Suprapubic skin (tissue), 4 donors: ENCODE data around the gene SMTNL2. TPM values are rescaled to one million over a fixed set of nuclear protein-coding genes. Genes with fewer than 3 reads are reported as not detected.

ENCODE experiments used
- DNase-seq, 2 donors: peaks; one replicate each; pipeline ENCODE4 v3.0.0-alpha.2; 2019; ENCODE audit warnings: low spot score in 2 of 2
- H3K27ac ChIP-seq: fragments of 200-600 bp; sonication (generic); one replicate; pipeline ENCODE4 v1.5.1; 2019
- H3K27me3 ChIP-seq: fragments of 200-600 bp; sonication (generic); one replicate; pipeline ENCODE4 v1.5.1; 2019
- H3K36me3 ChIP-seq: fragments of 200-600 bp; sonication (generic); one replicate; pipeline ENCODE4 v1.5.1; 2019
- H3K4me1 ChIP-seq: fragments of 200-600 bp; sonication (generic); one replicate; pipeline ENCODE4 v1.5.1; 2019
- H3K4me3 ChIP-seq: fragments of 200-600 bp; sonication (generic); one replicate; pipeline ENCODE4 v1.5.1; 2019; ENCODE audit warnings: mild to moderate bottlenecking
- H3K9me3 ChIP-seq: fragments of 200-600 bp; sonication (generic); one replicate; pipeline ENCODE4 v1.5.1; 2019
- CTCF ChIP-seq, 2 donors: fragments of 200-600 bp in 1 of 2; fragments of 450-650 bp in 1 of 2; sonication (generic) in 1 of 2; IDR thresholded peaks; one replicate each; pipeline ENCODE4 v1.5.1; 2016 to 2019; ENCODE audit warnings: antibody characterized with exemption in 2 of 2, mild to moderate bottlenecking in 1 of 2, moderate library complexity in 1 of 2
- EP300 ChIP-seq: sonication (generic); formaldehyde crosslinking; IDR thresholded peaks from one replicate; pipeline ENCODE4 v1.6.1; 2017; ENCODE audit warnings: antibody characterized with exemption
- POLR2A ChIP-seq, 2 donors: fragments of 450-650 bp; IDR thresholded peaks; one replicate each; pipeline ENCODE4 v1.6.1; 2017; ENCODE audit warnings: antibody characterized with exemption in 2 of 2, mild to moderate bottlenecking in 2 of 2, moderate library complexity in 2 of 2
- POLR2AphosphoS5 ChIP-seq, 3 donors: sonication (generic); formaldehyde crosslinking; IDR thresholded peaks; one replicate each; pipeline ENCODE4 v1.6.1; 2017; ENCODE audit warnings: antibody characterized with exemption in 3 of 3
- WGBS: methylation state at CpG from one replicate; pipeline ENCODE4 v1.1.5; 2018; 5-methylcytosine and 5-hydroxymethylcytosine counted together
- total RNA-seq, 4 donors: library from RNA; depleted of rRNA; stranded (reverse); fragments of >200 nt; gene quantifications; one replicate each; pipeline ENCODE4 v1.1.0, GENCODE V29; 2016

The SMTNL2 gene
- total RNA-seq, 4 donors from 2014 or later, result 0.64 to 1.3 (median 0.81) TPM; not detected in 1

- Histone ChIP-seq H3K36me3 (no peaks in the 10 kb centered on the region), H3K27me3 (peaks cover 49% of the 10 kb centered on the region), H3K4me3 (peak overlapping the region; percentile 60), H3K27ac (no peak overlapping the region), H3K9me3 (no peaks in the 10 kb centered on the region), H3K4me1 (peaks cover 17% of the 10 kb centered on the region)
- TF ChIP-seq EP300 (no peak), CTCF (IDR thresholded peaks at IDR 0.05) (no peak), POLR2A (IDR thresholded peaks at IDR 0.05) (no peak), POLR2AphosphoS5 (IDR thresholded peaks at IDR 0.05) (no peak)
- DNase-seq, result no peak
- 84% methylated on average over 7 of the region's 7 CpGs for WGBS
Observed at GRCh38 chr17:4585638-4585994, 1.3 kb downstream of the SMTNL2 start.

- TF ChIP-seq EP300 (no peak), POLR2A (IDR thresholded peaks at IDR 0.05) (no peak), POLR2AphosphoS5 (IDR thresholded peaks at IDR 0.05) (no peak), CTCF (IDR thresholded peaks at IDR 0.05) (no peak)
- no peaks in the 10 kb centered on the region for H3K9me3 ChIP-seq
- H3K4me3 ChIP-seq, result no peak overlapping the region
- H3K27ac ChIP-seq, result no peak overlapping the region
- 86% methylated on average over 9 of the region's 9 CpGs for WGBS
- peaks cover 17% of the 10 kb centered on the region for H3K4me1 ChIP-seq
- H3K36me3 ChIP-seq, result no peaks in the 10 kb centered on the region
- DNase-seq, result no peak
- H3K27me3 ChIP-seq, result peaks cover 49% of the 10 kb centered on the region
Observed at GRCh38 chr17:4586043-4586442, 1.7 kb downstream of the SMTNL2 start.

GRCh38 chr17:4587195-4587594 lies 2.9 kb downstream of the SMTNL2 start:
- no peak for TF ChIP-seq EP300
- no peak for TF ChIP-seq CTCF (IDR thresholded peaks at IDR 0.05)
- no peak for TF ChIP-seq POLR2AphosphoS5 (IDR thresholded peaks at IDR 0.05)
- no peak for TF ChIP-seq POLR2A (IDR thresholded peaks at IDR 0.05)
- Histone ChIP-seq H3K4me3 (no peak overlapping the region), H3K27me3 (peaks cover 38% of the 10 kb centered on the region), H3K4me1 (peaks cover 17% of the 10 kb centered on the region), H3K9me3 (no peaks in the 10 kb centered on the region), H3K27ac (no peak overlapping the region), H3K36me3 (no peaks in the 10 kb centered on the region)
- DNase-seq, result no peak
- WGBS, result 91% methylated on average over 5 of the region's 7 CpGs

- Histone ChIP-seq H3K27ac (peak overlapping the region; percentile 20), H3K4me3 (no peak overlapping the region), H3K9me3 (no peaks in the 10 kb centered on the region), H3K36me3 (no peaks in the 10 kb centered on the region), H3K27me3 (peaks cover 31% of the 10 kb centered on the region), H3K4me1 (peaks cover 17% of the 10 kb centered on the region)
- 75% methylated on average over 7 of the region's 9 CpGs for WGBS
- no peak for DNase-seq
- TF ChIP-seq CTCF (IDR thresholded peaks at IDR 0.05) (no peak), EP300 (no peak), POLR2AphosphoS5 (IDR thresholded peaks at IDR 0.05) (no peak), POLR2A (IDR thresholded peaks at IDR 0.05) (no peak)
Observed at GRCh38 chr17:4587803-4588202, 3.5 kb downstream of the SMTNL2 start.

GRCh38 chr17:4588391-4588790 lies 4.1 kb downstream of the SMTNL2 start:
- Histone ChIP-seq H3K27ac (no peak overlapping the region), H3K27me3 (peaks cover 26% of the 10 kb centered on the region)
- 75% methylated on average over 11 of the region's 11 CpGs for WGBS

More at GRCh38 chr17:4588391-4588790, 4.1 kb downstream of the SMTNL2 start:
- H3K36me3 ChIP-seq, result no peaks in the 10 kb centered on the region
- H3K4me3 ChIP-seq, result no peak overlapping the region
- no peak for TF ChIP-seq CTCF (IDR thresholded peaks at IDR 0.05)
- no peak for TF ChIP-seq EP300
- TF ChIP-seq POLR2A (IDR thresholded peaks at IDR 0.05), result no peak
- peaks cover 17% of the 10 kb centered on the region for H3K4me1 ChIP-seq
- DNase-seq, result no peak
- no peaks in the 10 kb centered on the region for H3K9me3 ChIP-seq
